T-helper 1 cell treated with Interleukin-12 subunit alpha and Interleukin-12 subunit beta and Interleukin-4 antibody, amounts not matched to agents 30 ng/mL and 1 ng/mL, for 36 hours (primary cell): ENCODE results near the gene LY86. TPM values are rescaled to one million over a fixed set of nuclear protein-coding genes. Genes with fewer than 3 reads are reported as not detected.

Experiments used
- intact Hi-C: fragments of 100-400 bp; cut with micrococcal nuclease; formaldehyde crosslinking; loops from one replicate; pipeline ENCODE4 v1.15.1; 2024
- total RNA-seq: library from RNA; stranded (reverse); gene quantifications from 2 replicates; pipeline ENCODE4 v1.2.3, GENCODE V29; 2022

Gene LY86
- total RNA-seq, 1 donor from 2014 or later: 5.8 TPM

GRCh38 chr6:6696867-6697531 lies 108.5 kb downstream of the LY86 start:
- intact Hi-C loops: loop anchor here (1.0 to 5.0 kb wide), 3 partner anchors 45 to 546 kb away; no protein-coding TSS in a partner anchor

DNA sequence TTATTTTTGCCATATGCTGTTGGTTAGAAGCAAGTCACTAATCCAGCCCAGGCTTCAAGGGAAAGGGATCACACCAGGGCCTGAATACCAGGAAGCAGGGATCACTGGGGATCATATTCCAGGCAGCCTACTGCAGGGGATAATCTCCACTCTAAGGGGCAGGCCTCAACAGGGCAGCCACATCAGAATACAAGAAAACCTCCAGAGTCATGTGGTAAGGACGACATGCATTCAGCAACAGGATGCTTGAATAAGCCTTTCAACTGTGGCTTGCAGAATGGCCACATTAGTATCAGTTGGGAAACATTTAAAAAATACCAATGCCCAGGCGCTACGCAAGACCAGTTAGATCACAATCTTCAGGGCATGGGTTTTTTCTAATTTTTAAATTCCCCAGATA lies 109.1 kb downstream of the LY86 start:
- intact Hi-C loops: loop anchor here (1.0 to 5.0 kb wide), 3 partner anchors 45 to 546 kb away; no protein-coding TSS in a partner anchor

- intact Hi-C loops: loop anchor here (5.0 kb wide), 1 partner anchor 42 kb away; no protein-coding TSS in a partner anchor
These were observed 111.3 kb downstream of the LY86 start for GRCh38 chr6:6699741-6700367.

GRCh38 chr6:6700407-6701270 lies 112.1 kb downstream of the LY86 start:
- intact Hi-C loops: no loop called here

- intact Hi-C loops: no loop called here
These were observed 113.3 kb downstream of the LY86 start for GRCh38 chr6:6701864-6702263.

DNA sequence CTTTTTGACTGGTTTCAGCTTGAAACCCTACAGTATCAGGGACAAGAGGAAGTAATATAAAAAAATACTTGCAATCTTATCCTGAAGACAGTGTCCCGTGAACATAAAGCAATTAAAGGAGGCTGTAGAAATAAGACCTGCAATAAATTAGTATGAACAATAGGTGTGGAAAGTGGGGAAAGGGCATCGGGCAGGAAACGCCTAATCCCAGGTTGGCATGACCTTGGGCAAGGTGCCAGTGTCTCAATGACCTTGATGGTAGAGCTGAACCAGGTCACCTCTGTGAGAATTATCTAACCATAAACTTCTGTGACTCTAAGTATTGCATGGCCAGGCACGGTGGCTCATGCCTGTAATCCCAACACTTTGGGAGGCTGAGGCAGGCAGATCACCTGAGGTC lies 115.2 kb downstream of the LY86 start:
- intact Hi-C loops: no loop called here
